Stimulated activated CD8-positive, alpha-beta memory T cell treated with anti-CD3 and anti-CD28 coated beads, Interleukin-4, amount 100 ng/mL, for 1 hour (primary cell): Measurements from ENCODE around the gene ZNF582.
"Not testable (repeated sequence)": the region's sequence is repeated elsewhere in the genome, so short reads cannot be mapped to it uniquely, and the experiment has no call there.

Experiments used
- DNase-seq, 2 donors: peaks; one replicate each; pipeline ENCODE4 v3.0.0-alpha.2; 2020; ENCODE audit warnings: low read depth in 2 of 2, low spot score in 1 of 2

Gene ZNF582

DNA sequence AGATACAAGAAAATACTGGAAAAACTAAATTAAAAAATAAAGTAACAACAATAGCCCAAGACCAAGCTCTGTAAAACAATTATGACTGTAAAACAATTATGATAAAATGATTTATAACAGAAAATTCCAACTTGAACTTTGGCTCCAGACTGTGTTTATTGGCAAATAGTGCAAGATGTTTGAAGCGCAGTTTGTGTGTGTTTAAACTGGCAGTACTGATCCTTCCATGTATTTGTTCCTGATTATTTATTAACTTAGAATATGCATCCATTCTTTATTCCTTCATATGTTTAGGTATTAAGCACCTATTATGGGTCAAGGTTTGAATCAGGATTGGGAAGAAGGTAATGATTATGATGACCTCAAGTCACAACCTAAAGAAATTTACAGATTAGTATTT lies 37.8 kb downstream of the ZNF582 start:
- no peak for DNase-seq

GRCh38 chr19:56351208-56351607 lies 42.1 kb downstream of the ZNF582 start:
- no peak for DNase-seq

DNA sequence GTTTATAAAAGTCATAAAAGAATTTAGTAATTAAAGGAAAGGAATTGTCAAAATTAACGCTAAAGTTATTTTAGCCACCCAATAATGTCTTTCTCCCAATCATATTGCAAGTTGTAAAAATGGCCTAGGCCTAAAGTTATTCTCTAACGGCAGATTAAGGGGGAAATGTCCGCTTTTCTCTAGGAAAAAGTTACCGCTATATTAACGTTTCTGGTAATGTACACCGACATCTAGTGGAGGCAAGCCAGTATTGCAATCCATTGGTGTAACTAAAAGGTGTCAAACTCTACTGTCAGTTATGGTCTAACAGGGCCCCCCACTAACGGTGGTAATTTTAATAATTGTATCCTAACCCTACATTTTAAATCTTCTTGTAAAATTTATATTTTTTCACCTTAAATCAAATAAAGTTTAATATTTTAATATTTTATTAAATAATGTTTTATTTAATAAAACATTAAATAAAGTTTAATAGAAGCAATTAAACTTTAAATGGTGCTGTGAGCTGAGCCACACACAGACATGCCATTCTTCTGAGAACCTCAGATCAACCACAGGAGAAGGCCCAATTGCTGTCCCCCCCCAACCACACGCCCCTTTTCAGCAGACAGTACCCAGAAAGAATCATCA lies 42.8 kb downstream of the ZNF582 start:
- DNase-seq = peak in 1 of 2 donors; percentile 20

GRCh38 chr19:56348289-56348877 lies 45.0 kb downstream of the ZNF582 start:
- no peak for DNase-seq

GRCh38 chr19:56347163-56347778 lies 46.1 kb downstream of the ZNF582 start:
- no peak for DNase-seq

DNA sequence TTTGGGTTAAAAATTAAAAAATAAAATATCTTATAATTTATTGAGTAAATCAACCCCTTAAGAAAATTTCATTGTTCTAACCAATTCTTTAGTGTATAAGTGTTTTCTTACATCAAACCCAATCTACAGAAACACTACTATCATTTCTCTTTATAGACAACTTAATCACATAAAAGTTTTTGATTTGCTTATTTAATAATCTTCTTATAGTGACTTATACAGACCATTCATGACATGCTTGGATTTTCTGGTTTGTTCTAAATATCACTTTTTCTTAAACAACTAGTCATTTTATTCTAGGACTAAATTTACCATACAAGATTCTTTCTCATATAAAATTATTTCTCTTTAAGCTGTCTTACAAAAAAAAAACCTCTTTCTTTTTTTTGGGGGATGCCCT lies 51.4 kb downstream of the ZNF582 start:
- DNase-seq = no peak

GRCh38 chr19:56339031-56339430 lies 54.3 kb downstream of the ZNF582 start:
- DNase-seq = not testable (repeated sequence)

- not testable (repeated sequence) for DNase-seq
Measured at GRCh38 chr19:56337077-56337476, 56.3 kb downstream of the ZNF582 start.

- DNase-seq = not testable (repeated sequence)
Measured at GRCh38 chr19:56335371-56335770, 58.0 kb downstream of the ZNF582 start.

DNA sequence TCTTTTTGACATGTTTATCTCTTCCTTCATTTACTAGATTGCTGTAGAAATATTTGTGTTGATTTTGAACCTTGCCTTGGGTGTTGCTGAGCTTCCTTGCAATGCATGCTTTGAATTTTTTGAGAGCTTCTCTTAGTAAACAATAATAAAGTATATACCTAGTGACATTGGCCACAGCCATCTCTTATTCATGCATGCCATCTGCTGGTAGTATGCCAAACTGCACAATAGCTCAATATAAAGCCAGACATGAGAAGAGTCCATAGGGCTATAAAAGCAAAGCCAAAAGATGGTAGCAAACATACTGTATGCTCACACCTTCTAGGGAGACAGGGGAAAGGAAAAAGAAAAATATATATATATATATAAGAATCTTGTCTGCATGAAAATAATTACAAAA lies 59.8 kb downstream of the ZNF582 start:
- no peak for DNase-seq
